Nephron (organoid): ENCODE measurements around the gene CDK5RAP1.

Source experiments
- H3K27ac Mint-ChIP-seq, 3 experiments: 2 replicates each; pipeline ENCODE4 v1.8.0; 2020; ENCODE audit warnings: mixed read lengths in 3 of 3, mild to moderate bottlenecking in 2 of 3, moderate library complexity in 1 of 3
- H3K27me3 Mint-ChIP-seq: 2 replicates; pipeline ENCODE4 v1.8.0; 2021; ENCODE audit warnings: low read depth, mild to moderate bottlenecking, moderate library complexity, mixed read lengths
- H3K36me3 Mint-ChIP-seq: 2 replicates; pipeline ENCODE4 v1.8.0; 2020; ENCODE audit warnings: low read depth, mixed read lengths
- H3K4me1 Mint-ChIP-seq: 2 replicates; pipeline ENCODE4 v1.8.0; 2020; ENCODE audit warnings: mixed read lengths
- H3K4me3 Mint-ChIP-seq, 3 experiments: 2 replicates each; pipeline ENCODE4 v1.8.0; 2020; ENCODE audit warnings: mild to moderate bottlenecking in 3 of 3, mixed read lengths in 3 of 3, moderate library complexity in 2 of 3
- H3K9me3 Mint-ChIP-seq: 2 replicates; pipeline ENCODE4 v1.8.0; 2020; ENCODE audit warnings: mixed read lengths
- CTCF ChIP-seq, 3 experiments: fragments of 200-600 bp; sonication (generic); IDR thresholded peaks; one replicate each; pipeline ENCODE4 v1.5.0; 2021; ENCODE audit warnings: antibody characterized with exemption in 3 of 3; ENCODE audit not compliant: unreplicated experiment in 3 of 3

The CDK5RAP1 gene

DNA sequence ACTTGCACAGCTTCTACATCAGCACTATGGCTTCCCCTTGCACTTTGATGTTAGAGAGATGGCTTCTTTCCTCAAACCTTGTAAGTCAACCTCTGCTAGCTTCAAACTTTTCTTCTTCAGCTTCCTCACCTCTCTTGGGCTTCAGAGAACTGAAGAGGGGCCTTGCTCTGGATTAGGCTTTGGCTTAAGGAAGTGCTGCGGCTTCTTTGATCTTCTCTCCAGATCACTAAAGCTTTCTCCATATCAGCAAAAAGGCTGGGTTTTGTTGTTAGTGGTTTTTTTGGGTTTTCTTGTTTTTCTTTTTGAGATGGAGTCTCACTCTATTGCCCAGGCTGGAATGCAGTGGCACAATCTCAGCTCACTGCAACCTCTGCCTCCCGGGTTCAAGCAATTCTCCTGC, 24.0 kb downstream of the CDK5RAP1 start:
- H3K27ac Mint-ChIP-seq, result no peak overlapping the region
- peaks cover 67% of the 10 kb centered on the region for H3K36me3 Mint-ChIP-seq

DNA sequence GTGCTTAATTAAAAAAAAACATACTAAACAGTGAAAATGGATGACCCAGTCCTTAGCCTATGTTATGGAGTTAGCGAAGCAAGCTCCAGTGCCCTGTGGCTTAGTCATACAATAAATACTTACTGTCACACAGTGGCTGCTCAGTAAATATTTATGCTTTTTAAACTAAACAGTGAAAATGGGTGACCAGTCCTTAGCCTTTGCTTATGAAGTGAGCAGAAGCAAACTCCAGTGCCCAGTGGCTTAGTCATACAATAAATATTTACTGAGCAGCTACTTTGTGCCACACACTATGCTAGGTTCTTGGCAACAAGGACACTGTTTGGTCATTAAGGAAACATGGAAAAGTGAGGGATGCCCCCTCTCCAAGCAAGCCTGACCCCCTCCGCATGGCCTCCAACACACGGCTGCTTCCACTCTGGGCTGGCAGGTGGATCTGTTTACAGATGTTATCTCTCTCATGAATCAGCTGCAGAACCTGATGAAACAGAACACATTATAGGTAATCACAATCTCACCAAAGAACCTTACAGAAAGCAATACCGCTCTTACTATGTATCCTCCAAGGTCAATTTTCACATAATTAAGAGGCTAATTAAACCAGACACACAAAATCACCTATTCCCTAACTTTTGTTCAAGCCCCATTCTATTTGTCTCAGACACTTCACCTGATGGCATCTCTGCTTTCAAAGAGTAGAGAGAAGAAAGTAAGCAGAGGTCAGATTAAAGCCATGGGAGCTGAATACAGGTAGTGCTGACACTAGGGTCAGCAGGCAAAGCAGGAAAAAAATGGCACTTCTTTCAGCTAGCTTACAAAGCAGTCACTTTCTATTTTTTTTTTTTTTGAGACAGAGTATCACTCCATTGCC, 27.3 kb downstream of the CDK5RAP1 start:
- H3K36me3 Mint-ChIP-seq, result peaks cover 74% of the 10 kb centered on the region
- H3K4me1 Mint-ChIP-seq, result no peaks in the 10 kb centered on the region
- no peak for TF ChIP-seq CTCF (IDR thresholded peaks at IDR 0.05; ENCODE audit: unreplicated experiment in 3 of 3)
- H3K27ac Mint-ChIP-seq, result no peak overlapping the region
- H3K27me3 Mint-ChIP-seq, result no peaks in the 10 kb centered on the region
- H3K9me3 Mint-ChIP-seq, result peaks cover 3% of the 10 kb centered on the region
- no peak overlapping the region for H3K4me3 Mint-ChIP-seq

More for the DNA sequence above, 24.0 kb downstream of the CDK5RAP1 start:
- H3K27me3 Mint-ChIP-seq, result no peaks in the 10 kb centered on the region
- no peak overlapping the region for H3K4me3 Mint-ChIP-seq
- H3K9me3 Mint-ChIP-seq, result peaks cover 3% of the 10 kb centered on the region
- no peaks in the 10 kb centered on the region for H3K4me1 Mint-ChIP-seq
- TF ChIP-seq CTCF (IDR thresholded peaks at IDR 0.05; ENCODE audit: unreplicated experiment in 3 of 3), result no peak

DNA sequence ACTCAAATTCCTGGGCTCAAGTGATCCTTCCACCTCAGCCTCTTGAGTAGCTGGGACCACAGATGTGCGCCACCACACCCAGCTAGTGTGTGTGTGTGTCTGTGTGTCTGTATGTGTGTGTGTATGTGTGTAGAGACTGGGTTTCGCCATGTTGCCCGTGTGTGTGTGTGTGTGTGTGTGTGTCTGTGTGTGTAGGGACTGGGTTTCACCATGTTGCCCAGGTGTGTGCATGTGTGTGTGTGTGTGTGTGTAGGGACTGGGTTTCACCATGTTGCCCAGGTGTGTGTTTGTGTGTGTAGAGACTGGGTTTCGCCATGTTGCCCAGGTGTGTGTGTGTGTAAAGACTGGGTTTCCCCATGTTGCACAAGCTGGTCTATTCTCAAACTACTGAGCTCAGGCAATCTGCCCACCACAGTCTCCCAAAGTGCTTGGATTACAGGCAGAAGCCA, 28.3 kb downstream of the CDK5RAP1 start:
- H3K27ac Mint-ChIP-seq, result no peak overlapping the region
- no peaks in the 10 kb centered on the region for H3K27me3 Mint-ChIP-seq
- H3K9me3 Mint-ChIP-seq, result peaks cover 3% of the 10 kb centered on the region
- H3K4me1 Mint-ChIP-seq, result no peaks in the 10 kb centered on the region
- H3K4me3 Mint-ChIP-seq, result no peak overlapping the region
- no peak for TF ChIP-seq CTCF (IDR thresholded peaks at IDR 0.05; ENCODE audit: unreplicated experiment in 3 of 3)
- H3K36me3 Mint-ChIP-seq, result peaks cover 64% of the 10 kb centered on the region

DNA sequence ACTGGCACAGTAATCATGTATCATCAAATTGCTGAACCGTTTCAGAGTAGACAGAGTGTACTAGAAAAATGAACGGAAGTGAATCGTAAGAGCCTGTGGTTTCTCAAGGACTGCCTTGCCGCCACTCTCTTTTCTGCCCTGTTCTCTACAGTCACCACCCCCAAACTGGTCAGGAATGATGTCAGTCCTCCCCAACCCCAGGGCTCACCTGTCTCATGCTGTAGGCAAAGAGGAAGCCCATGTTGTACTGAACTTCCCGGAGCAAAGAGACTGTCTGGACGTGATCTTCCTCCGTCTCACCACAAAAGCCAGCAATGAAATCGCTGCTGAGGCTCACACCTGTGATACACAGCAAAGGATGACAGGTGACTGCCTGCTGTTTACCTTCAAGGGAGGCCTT, 31.0 kb downstream of the CDK5RAP1 start:
- H3K27ac Mint-ChIP-seq, result no peak overlapping the region

DNA sequence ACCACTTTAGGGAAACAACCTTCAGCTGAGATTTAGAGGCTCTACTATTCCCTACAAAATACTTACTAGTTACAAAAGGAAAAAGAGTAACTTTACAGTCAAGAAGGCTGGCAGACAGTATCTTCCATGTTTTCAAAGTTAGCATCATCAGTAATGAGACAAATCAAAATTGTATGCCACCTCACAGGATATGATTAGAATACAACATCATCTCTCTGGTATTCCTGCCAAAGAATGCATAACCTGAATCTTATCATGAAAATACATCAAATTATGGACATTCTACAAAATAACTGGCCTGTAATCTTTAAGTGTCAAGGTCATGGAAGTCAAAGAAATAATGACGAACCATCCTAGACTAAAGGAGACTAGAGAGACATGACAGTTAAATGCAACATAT, 38.4 kb downstream of the CDK5RAP1 start:
- H3K9me3 Mint-ChIP-seq, result no peaks in the 10 kb centered on the region
- no peaks in the 10 kb centered on the region for H3K4me1 Mint-ChIP-seq
- no peak for TF ChIP-seq CTCF (IDR thresholded peaks at IDR 0.05; ENCODE audit: unreplicated experiment in 3 of 3)
- no peak overlapping the region for H3K4me3 Mint-ChIP-seq
- no peak overlapping the region for H3K27ac Mint-ChIP-seq
- H3K27me3 Mint-ChIP-seq, result no peaks in the 10 kb centered on the region
- H3K36me3 Mint-ChIP-seq, result peaks cover 71% of the 10 kb centered on the region

More for the DNA sequence above, 31.0 kb downstream of the CDK5RAP1 start:
- no peaks in the 10 kb centered on the region for H3K27me3 Mint-ChIP-seq
- no peak for TF ChIP-seq CTCF (IDR thresholded peaks at IDR 0.05; ENCODE audit: unreplicated experiment in 3 of 3)
- peaks cover 60% of the 10 kb centered on the region for H3K36me3 Mint-ChIP-seq
- no peaks in the 10 kb centered on the region for H3K4me1 Mint-ChIP-seq
- H3K9me3 Mint-ChIP-seq, result no peaks in the 10 kb centered on the region
- no peak overlapping the region for H3K4me3 Mint-ChIP-seq
